HG03108 (cell line): ENCODE measurements around the gene PPP1R7.
"Not testable (repeated sequence)": the region's sequence is repeated elsewhere in the genome, so short reads cannot be mapped to it uniquely, and the experiment has no call there.

ENCODE experiments used
- ATAC-seq: cut with Tn5 transposase; IDR thresholded peaks from one replicate; pipeline ENCODE4 v1.9.1; 2021; ENCODE audit warnings: moderate library complexity; ENCODE audit not compliant: unreplicated experiment

PPP1R7 gene

GRCh38 chr2:241190291-241190981 lies 40.2 kb downstream of the PPP1R7 start:
- ATAC-seq = no peak

DNA sequence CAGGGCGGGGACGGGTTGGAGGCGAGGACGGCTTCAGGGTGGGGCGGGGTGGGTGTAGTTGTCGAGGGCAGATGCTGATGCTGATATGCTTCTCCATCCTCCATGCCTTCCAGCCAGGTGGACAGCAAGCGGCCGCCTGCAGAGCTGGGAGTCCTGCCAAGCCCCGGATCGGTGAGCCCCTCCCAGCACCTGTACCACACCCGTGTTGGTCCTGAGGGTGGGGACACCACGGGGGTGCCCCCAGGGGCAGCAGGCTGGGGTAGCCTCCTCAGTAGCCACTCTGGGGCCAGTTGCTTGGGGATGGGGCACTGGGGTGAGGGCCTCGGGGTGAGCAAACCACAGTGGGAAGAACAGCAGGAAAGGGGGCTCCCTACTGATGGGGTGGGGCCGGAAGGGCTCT lies 40.8 kb downstream of the PPP1R7 start:
- ATAC-seq = no peak

- no peak for ATAC-seq
These were observed 43.0 kb downstream of the PPP1R7 start for GRCh38 chr2:241193271-241193670.

DNA sequence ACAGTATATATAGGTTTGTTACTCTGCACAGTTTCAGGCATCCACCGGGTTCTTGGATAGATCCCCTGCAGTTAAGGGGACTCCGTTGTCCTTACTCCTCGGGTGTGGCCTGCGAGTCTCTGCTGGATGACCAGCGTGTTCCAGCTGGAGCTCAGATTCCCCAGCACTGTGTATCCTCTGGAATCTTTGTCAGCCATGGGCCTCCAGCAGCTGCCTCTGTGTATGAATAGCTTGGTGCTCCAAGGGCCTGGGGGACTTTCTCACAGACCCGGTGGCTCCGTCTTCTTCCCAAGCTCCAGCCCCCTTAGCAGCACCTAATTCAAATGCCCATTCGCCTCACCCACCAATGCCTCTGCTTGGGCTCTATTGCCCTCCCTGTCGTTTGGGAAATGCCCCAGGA lies 44.5 kb downstream of the PPP1R7 start:
- no peak for ATAC-seq

DNA sequence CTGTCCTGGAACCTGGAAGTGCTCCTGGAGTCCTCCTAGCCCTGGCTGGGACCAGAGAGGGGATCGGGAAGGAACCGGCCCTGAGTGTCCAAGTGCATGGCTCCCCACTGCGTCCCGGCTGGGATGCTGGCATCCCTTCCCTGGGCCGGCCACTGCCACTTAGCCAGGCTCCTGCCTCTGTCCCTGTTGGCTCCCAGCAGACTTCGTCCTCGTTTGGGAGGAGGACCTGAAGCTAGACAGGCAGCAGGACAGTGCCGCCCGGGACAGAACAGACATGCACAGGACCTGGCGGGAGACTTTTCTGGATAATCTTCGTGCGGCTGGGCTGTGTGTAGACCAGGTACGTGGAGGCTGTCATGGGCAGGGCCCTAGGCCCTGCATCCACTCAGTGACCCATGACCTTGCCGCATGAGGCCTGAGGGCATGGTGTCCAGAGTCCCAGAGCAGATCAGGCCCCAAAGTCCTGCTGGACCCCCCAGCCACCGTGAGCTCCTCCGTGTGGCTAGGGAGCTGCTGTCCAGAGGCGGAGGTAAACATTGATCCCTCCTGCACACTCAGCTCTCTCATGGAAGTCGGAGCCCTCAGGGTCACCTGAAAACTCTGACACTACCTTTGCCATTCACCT lies 45.4 kb downstream of the PPP1R7 start:
- no peak for ATAC-seq

GRCh38 chr2:241197246-241197645 lies 47.0 kb downstream of the PPP1R7 start:
- not testable (repeated sequence) for ATAC-seq

DNA sequence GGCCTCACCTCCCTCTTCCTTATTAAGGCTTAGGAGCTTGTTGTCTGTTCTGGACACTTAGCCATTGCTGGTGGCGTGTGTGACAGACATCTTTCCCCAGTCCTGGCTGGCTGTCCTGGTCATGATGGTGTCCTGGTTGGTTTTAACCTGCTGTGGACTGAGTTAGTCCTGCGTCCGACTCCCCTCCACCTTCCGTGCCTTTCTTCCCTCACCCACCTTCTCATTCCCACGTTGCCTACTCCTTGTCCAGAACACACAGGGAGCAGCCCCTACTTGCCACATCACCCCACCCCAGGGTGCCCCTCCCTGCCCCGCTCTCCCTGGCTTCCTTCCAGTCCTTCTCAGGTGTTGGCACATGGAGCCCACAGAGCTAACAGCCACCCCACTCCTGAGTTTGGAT lies 47.7 kb downstream of the PPP1R7 start:
- ATAC-seq = no peak

GRCh38 chr2:241198381-241199279 lies 48.4 kb downstream of the PPP1R7 start:
- no peak for ATAC-seq

DNA sequence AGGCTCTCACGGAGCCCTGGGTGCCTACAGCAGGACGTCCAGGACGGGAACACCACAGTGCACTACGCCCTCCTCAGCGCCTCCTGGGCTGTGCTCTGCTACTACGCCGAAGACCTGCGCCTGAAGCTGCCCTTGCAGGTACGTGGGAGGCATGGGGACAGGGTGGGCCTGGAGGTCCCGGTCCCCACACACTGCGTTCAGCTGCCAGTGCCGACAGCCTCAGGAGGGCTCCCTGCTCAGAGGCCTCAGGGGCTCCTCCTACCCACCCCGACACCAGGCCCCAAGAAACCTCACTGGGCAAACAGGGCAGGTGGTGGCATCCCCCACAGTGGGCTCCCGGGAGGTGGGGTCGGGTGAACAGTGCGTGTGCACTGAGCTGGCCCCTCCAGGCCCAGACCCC lies 49.0 kb downstream of the PPP1R7 start:
- no peak for ATAC-seq

GRCh38 chr2:241199897-241200821 lies 49.9 kb downstream of the PPP1R7 start:
- no peak for ATAC-seq

DNA sequence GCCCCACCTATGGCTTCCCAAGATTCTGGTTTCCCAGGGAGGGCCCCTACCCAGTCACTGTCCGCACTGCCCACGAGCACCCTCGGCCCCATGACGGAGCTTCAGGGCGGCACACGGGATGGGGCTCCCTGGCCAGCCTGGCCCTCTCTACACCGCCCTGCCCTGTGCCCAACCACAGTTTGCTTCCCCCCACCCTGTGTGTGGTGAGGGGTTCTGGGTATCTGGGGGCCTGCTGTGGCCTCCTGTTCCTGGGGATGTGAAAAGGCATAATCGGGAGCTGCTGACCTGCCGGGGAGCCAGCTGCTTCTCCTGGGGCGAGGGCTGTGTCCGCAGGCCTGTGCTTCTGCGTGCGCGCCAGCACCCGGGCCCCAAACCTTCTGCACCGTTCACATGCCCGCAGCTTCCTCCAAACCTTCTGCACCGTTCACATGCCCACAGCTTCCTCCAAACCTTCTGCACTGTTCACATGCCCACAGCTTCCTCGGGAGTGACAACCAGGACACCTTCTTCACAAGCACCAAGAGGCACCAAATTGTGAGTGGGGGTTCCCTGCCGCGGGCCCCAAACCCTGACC lies 50.6 kb downstream of the PPP1R7 start:
- ATAC-seq = no peak

- ATAC-seq = no peak
These were observed 51.4 kb downstream of the PPP1R7 start for GRCh38 chr2:241201445-241202267.

DNA sequence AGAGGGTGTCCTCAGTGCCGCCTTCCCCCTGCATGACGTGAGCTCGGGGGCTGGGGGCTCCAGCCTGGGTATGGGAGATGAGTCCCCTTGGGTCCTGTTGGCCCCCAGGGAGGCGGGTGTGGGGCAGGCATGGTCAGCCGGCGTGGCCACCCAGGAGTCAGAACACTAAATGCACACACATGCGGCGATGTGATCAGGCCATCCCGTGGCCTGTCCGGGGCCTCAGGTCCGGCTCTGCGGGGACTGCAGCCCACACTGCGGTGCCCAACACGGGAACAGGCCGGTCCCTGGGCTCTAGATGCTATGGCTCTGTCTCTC lies 52.0 kb downstream of the PPP1R7 start:
- no peak for ATAC-seq

DNA sequence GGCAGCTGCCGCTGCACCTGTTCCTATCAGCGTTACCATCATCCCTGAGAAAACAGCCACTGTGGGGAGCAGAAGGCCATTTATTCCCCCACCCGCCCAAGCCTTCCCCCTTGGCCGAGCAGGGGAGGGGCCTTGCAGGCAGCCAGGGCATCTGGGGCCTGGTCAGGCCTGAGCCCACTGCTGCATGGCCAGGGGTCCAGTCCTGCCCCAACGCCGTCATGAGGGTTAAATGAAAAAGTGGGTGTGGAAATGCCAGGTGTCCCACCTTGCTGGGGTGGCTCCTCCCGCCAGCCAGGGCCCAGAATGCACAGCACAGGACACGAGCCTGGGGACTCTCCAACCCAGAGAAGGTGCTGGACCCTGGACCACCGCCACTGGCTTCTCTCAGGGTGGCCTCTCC lies 52.4 kb downstream of the PPP1R7 start:
- ATAC-seq = no peak

DNA sequence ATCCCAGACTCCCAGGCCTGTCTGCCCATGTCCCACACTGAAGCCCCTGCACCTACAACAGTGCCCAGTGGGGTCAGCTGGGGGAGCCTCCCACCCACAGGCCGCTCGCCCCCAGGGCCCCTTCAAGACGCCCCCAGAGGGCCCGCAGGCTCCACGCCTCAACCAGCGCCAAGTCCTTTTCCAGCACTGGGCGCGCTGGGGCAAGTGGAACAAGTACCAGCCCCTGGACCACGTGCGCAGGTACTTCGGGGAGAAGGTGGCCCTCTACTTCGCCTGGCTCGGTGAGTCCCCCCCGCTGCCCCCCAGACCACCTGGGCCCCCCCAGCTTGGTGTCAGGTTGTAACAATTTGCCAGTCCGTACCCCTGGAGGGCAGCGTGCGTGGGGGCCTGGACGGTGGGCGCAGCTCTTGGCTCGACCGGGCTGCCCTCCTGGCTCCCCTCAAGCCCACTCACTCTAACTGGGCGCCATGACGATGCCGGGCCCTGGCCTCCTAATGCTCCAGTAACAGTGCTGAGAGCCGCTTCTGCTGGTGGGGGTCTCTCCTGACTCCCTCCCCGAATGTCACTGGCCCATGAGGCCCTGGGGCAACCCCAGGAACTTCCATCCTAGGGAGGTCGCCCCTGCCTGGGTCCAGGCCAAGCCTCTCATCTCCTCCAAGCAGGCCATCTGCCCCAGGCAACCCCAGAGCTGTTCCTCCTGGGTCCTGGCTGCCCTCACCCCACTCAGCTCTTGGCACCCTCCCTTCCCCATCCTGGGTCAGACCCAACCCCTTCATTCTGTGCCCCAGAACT lies 53.1 kb downstream of the PPP1R7 start:
- no peak for ATAC-seq

GRCh38 chr2:241204010-241204384 lies 53.7 kb downstream of the PPP1R7 start:
- ATAC-seq = no peak

GRCh38 chr2:241204490-241204889 lies 54.2 kb downstream of the PPP1R7 start:
- no peak for ATAC-seq

DNA sequence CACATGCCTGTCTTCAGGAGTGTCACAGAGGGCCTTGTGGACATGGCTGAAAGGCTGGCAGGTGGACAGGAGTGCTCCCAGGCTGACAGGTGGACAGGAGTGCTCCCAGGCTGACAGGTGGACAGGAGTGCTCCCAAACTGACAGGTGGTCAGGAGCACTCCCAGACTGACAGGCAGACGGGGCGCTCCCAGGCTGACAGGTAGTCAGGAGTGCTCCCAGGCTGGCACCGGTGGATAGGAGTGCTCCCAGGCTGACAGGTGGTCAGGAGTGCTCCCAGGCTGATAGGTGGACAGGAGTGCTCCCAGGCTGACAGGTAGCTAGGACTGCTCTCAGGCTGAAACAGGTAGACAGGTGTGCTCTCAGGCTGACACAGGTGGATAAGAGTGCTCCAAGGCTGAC lies 54.8 kb downstream of the PPP1R7 start:
- ATAC-seq = no peak

GRCh38 chr2:241207151-241207550 lies 56.9 kb downstream of the PPP1R7 start:
- no peak for ATAC-seq
